ENCODE results near the gene DDX56.

The DDX56 gene

GRCh38 chr7:44539669-44540506 lies 33.8 kb downstream of the DDX56 start:
- DNase-seq (ENCODE audit: low spot score): no peak
- Histone ChIP-seq H3K27ac (no peak overlapping the region), H3K4me3 (no peak overlapping the region)
- TF ChIP-seq CTCF (IDR thresholded peaks at IDR 0.05): no peak

- no peak for TF ChIP-seq CTCF (IDR thresholded peaks at IDR 0.05)
- H3K4me3 ChIP-seq: no peak overlapping the region
- DNase-seq (ENCODE audit: low spot score): no peak
- no peak overlapping the region for H3K27ac ChIP-seq
Observed at GRCh38 chr7:44538798-44539668, 34.7 kb downstream of the DDX56 start.

GRCh38 chr7:44538093-44538797 lies 35.5 kb downstream of the DDX56 start:
- no peak overlapping the region for H3K4me3 ChIP-seq
- no peak overlapping the region for H3K27ac ChIP-seq
- DNase-seq (ENCODE audit: low spot score): no peak
- TF ChIP-seq CTCF (IDR thresholded peaks at IDR 0.05): no peak

- TF ChIP-seq CTCF (IDR thresholded peaks at IDR 0.05): no peak
- Histone ChIP-seq H3K27ac (no peak overlapping the region), H3K4me3 (no peak overlapping the region)
- DNase-seq (ENCODE audit: low spot score): no peak
Observed at GRCh38 chr7:44537442-44537841, 36.3 kb downstream of the DDX56 start.

GRCh38 chr7:44536090-44536489 lies 37.6 kb downstream of the DDX56 start:
- TF ChIP-seq CTCF (IDR thresholded peaks at IDR 0.05): no peak
- H3K27ac ChIP-seq: no peak overlapping the region
- H3K4me3 ChIP-seq: no peak overlapping the region
- no peak for DNase-seq (ENCODE audit: low spot score)

- Histone ChIP-seq H3K4me3 (no peak overlapping the region), H3K27ac (no peak overlapping the region)
- no peak for DNase-seq (ENCODE audit: low spot score)
- no peak for TF ChIP-seq CTCF (IDR thresholded peaks at IDR 0.05)
Observed at GRCh38 chr7:44535348-44536064, 38.2 kb downstream of the DDX56 start.

Data from coronary artery (tissue), 2 donors.